ENCODE measurements around the gene TRIM24. TPM values are rescaled to one million over a fixed set of nuclear protein-coding genes. Genes with fewer than 3 reads are reported as not detected.

TRIM24 gene
- total and polyA plus RNA-seq, 8 donors, result 4.4 to 19.2 (median 12.4) TPM

GRCh38 chr7:138512092-138512858, 52.2 kb downstream of the TRIM24 start:
- no peaks in the 10 kb centered on the region for H3K4me1 ChIP-seq
- H3K9me3 ChIP-seq, result no peaks in the 10 kb centered on the region
- intact Hi-C loops (cut with DNase I), result no loop called here
- no peak overlapping the region for H3K4me3 ChIP-seq
- ATAC-seq (no peak), DNase-seq (no peak), FAIRE-seq (no peak)
- H3K27ac ChIP-seq, result no peak overlapping the region
- peaks cover 0 to 11% (median 0%) of the 10 kb centered on the region in 3 donors for H3K36me3 ChIP-seq
- H3K27me3 ChIP-seq, result no peaks in the 10 kb centered on the region
- WGBS, 2 donors, result 97% methylated on average over 3 of the region's 3 CpGs
- TF ChIP-seq CTCF (IDR thresholded peaks at IDR 0.05), result no peak

GRCh38 chr7:138512885-138513284, 52.8 kb downstream of the TRIM24 start:
- WGBS, 2 donors, result 83 to 90% methylated on average over 1 of the region's 1 CpG
- H3K4me3 ChIP-seq, result no peak overlapping the region
- H3K27me3 ChIP-seq, result no peaks in the 10 kb centered on the region
- TF ChIP-seq CTCF (IDR thresholded peaks at IDR 0.05), result no peak
- intact Hi-C loops (cut with DNase I), result no loop called here
- peaks cover 0 to 11% (median 0%) of the 10 kb centered on the region in 3 donors for H3K36me3 ChIP-seq
- FAIRE-seq (no peak), ATAC-seq (no peak), DNase-seq (no peak)
- H3K9me3 ChIP-seq, result no peaks in the 10 kb centered on the region
- H3K4me1 ChIP-seq, result no peaks in the 10 kb centered on the region
- H3K27ac ChIP-seq, result no peak overlapping the region

- no peaks in the 10 kb centered on the region for H3K9me3 ChIP-seq
- H3K4me1 ChIP-seq, result no peaks in the 10 kb centered on the region
- H3K36me3 ChIP-seq, result peaks cover 0 to 11% (median 0%) of the 10 kb centered on the region in 3 donors
- intact Hi-C loops (cut with DNase I), result no loop called here
- FAIRE-seq (no peak), DNase-seq (no peak), ATAC-seq (no peak)
- no peak overlapping the region for H3K27ac ChIP-seq
- no peak for TF ChIP-seq CTCF (IDR thresholded peaks at IDR 0.05)
- no peaks in the 10 kb centered on the region for H3K27me3 ChIP-seq
- H3K4me3 ChIP-seq, result no peak overlapping the region
- WGBS, 2 donors, result 94 to 98% methylated on average over 4 of the region's 4 CpGs
These were observed 53.3 kb downstream of the TRIM24 start for GRCh38 chr7:138513344-138513871.

- FAIRE-seq (no peak), DNase-seq (no peak), ATAC-seq (no peak)
- WGBS, 2 donors, result 50 to 54% methylated on average over 1 of the region's 1 CpG
- no peak overlapping the region for H3K27ac ChIP-seq
- no peak for TF ChIP-seq CTCF (IDR thresholded peaks at IDR 0.05)
- intact Hi-C loops (cut with DNase I), result no loop called here
- no peaks in the 10 kb centered on the region for H3K27me3 ChIP-seq
- H3K4me1 ChIP-seq, result no peaks in the 10 kb centered on the region
- H3K36me3 ChIP-seq, result peaks cover 0 to 12% (median 0%) of the 10 kb centered on the region in 3 donors
- H3K4me3 ChIP-seq, result no peak overlapping the region
- H3K9me3 ChIP-seq, result no peaks in the 10 kb centered on the region
These were observed 54.0 kb downstream of the TRIM24 start for GRCh38 chr7:138514044-138514443.

GRCh38 chr7:138515001-138515528, 55.0 kb downstream of the TRIM24 start:
- Histone ChIP-seq H3K4me1 (no peaks in the 10 kb centered on the region), H3K27ac (no peak overlapping the region), H3K27me3 (no peaks in the 10 kb centered on the region), H3K4me3 (no peak overlapping the region), H3K9me3 (no peaks in the 10 kb centered on the region), H3K36me3 (peaks cover 0 to 18% (median 4%) of the 10 kb centered on the region in 3 donors)
- TF ChIP-seq CTCF (IDR thresholded peaks at IDR 0.05), result no peak
- no peak for DNase-seq
- no peak for FAIRE-seq
- whole genome bisulfite sequencing, 2 donors, result 88 to 91% methylated on average over 7 of the region's 7 CpGs
- ATAC-seq, result no peak
- intact Hi-C loops (cut with DNase I), result no loop called here
